ENCODE results near the gene RRM1.

RRM1 gene

GRCh38 chr11:4086575-4087353 is 7.8 kb upstream of the RRM1 start:
- H3K27ac ChIP-seq (ENCODE audit: low read depth, low read length): no peak overlapping the region
- H3K36me3 ChIP-seq (ENCODE audit: control insufficient read depth, insufficient read depth, low read length): peaks cover 23% of the 10 kb centered on the region

GRCh38 chr11:4087551-4087950 is 7.0 kb upstream of the RRM1 start:
- Histone ChIP-seq H3K4me1 (ENCODE audit: control insufficient read depth, insufficient read depth, low read length) (no peaks in the 10 kb centered on the region), H3K9ac (ENCODE audit: low read length) (no peak overlapping the region), H3K36me3 (ENCODE audit: control insufficient read depth, insufficient read depth, low read length) (peaks cover 18% of the 10 kb centered on the region), H3K27ac (ENCODE audit: low read depth, low read length) (no peak overlapping the region), H3K4me3 (ENCODE audit: low read length) (no peak overlapping the region), H3K27me3 (ENCODE audit: control insufficient read depth, insufficient read depth, low read length) (no peaks in the 10 kb centered on the region)

More at GRCh38 chr11:4086575-4087353, 7.8 kb upstream of the RRM1 start:
- H3K27me3 ChIP-seq (ENCODE audit: control insufficient read depth, insufficient read depth, low read length): no peaks in the 10 kb centered on the region
- no peak overlapping the region for H3K9ac ChIP-seq (ENCODE audit: low read length)
- no peak overlapping the region for H3K4me3 ChIP-seq (ENCODE audit: low read length)
- H3K4me1 ChIP-seq (ENCODE audit: control insufficient read depth, insufficient read depth, low read length): no peaks in the 10 kb centered on the region

GRCh38 chr11:4090258-4090657 is 4.3 kb upstream of the RRM1 start:
- Histone ChIP-seq H3K27ac (ENCODE audit: low read depth, low read length) (no peak overlapping the region), H3K27me3 (ENCODE audit: control insufficient read depth, insufficient read depth, low read length) (no peaks in the 10 kb centered on the region), H3K36me3 (ENCODE audit: control insufficient read depth, insufficient read depth, low read length) (peaks cover 10% of the 10 kb centered on the region), H3K4me3 (ENCODE audit: low read length) (no peak overlapping the region), H3K4me1 (ENCODE audit: control insufficient read depth, insufficient read depth, low read length) (no peaks in the 10 kb centered on the region), H3K9ac (ENCODE audit: low read length) (no peak overlapping the region)

GRCh38 chr11:4092026-4092425 is 2.6 kb upstream of the RRM1 start:
- Histone ChIP-seq H3K27ac (ENCODE audit: low read depth, low read length) (no peak overlapping the region), H3K4me1 (ENCODE audit: control insufficient read depth, insufficient read depth, low read length) (peaks cover 8% of the 10 kb centered on the region), H3K36me3 (ENCODE audit: control insufficient read depth, insufficient read depth, low read length) (peaks cover 5% of the 10 kb centered on the region), H3K4me3 (ENCODE audit: low read length) (no peak overlapping the region), H3K9ac (ENCODE audit: low read length) (no peak overlapping the region), H3K27me3 (ENCODE audit: control insufficient read depth, insufficient read depth, low read length) (no peaks in the 10 kb centered on the region)

- no peaks in the 10 kb centered on the region for H3K27me3 ChIP-seq (ENCODE audit: control insufficient read depth, insufficient read depth, low read length)
- peaks cover 2% of the 10 kb centered on the region for H3K36me3 ChIP-seq (ENCODE audit: control insufficient read depth, insufficient read depth, low read length)
- H3K9ac ChIP-seq (ENCODE audit: low read length): peak overlapping the region; percentile 66
- peaks cover 8% of the 10 kb centered on the region for H3K4me1 ChIP-seq (ENCODE audit: control insufficient read depth, insufficient read depth, low read length)
- H3K27ac ChIP-seq (ENCODE audit: low read depth, low read length): peak overlapping the region; percentile 86
- peak overlapping the region; percentile 85 for H3K4me3 ChIP-seq (ENCODE audit: low read length)
Measured at GRCh38 chr11:4093519-4094347, 866 bp upstream of the RRM1 start.

- peak overlapping the region; percentile 85 for H3K4me3 ChIP-seq (ENCODE audit: low read length)
- peaks cover 2% of the 10 kb centered on the region for H3K36me3 ChIP-seq (ENCODE audit: control insufficient read depth, insufficient read depth, low read length)
- H3K27ac ChIP-seq (ENCODE audit: low read depth, low read length): peak overlapping the region; percentile 86
Measured at GRCh38 chr11:4095509-4096230, 1.1 kb downstream of the RRM1 start.

GRCh38 chr11:4098026-4098621 is 3.5 kb downstream of the RRM1 start:
- Histone ChIP-seq H3K27me3 (ENCODE audit: control insufficient read depth, insufficient read depth, low read length) (no peaks in the 10 kb centered on the region), H3K4me3 (ENCODE audit: low read length) (no peak overlapping the region), H3K36me3 (ENCODE audit: control insufficient read depth, insufficient read depth, low read length) (no peaks in the 10 kb centered on the region), H3K4me1 (ENCODE audit: control insufficient read depth, insufficient read depth, low read length) (peaks cover 8% of the 10 kb centered on the region), H3K9ac (ENCODE audit: low read length) (no peak overlapping the region), H3K27ac (ENCODE audit: low read depth, low read length) (no peak overlapping the region)

More at GRCh38 chr11:4095509-4096230, 1.1 kb downstream of the RRM1 start:
- Histone ChIP-seq H3K4me1 (ENCODE audit: control insufficient read depth, insufficient read depth, low read length) (peaks cover 8% of the 10 kb centered on the region), H3K27me3 (ENCODE audit: control insufficient read depth, insufficient read depth, low read length) (no peaks in the 10 kb centered on the region), H3K9ac (ENCODE audit: low read length) (peak overlapping the region; percentile 66)

- no peak overlapping the region for H3K4me3 ChIP-seq (ENCODE audit: low read length)
- H3K4me1 ChIP-seq (ENCODE audit: control insufficient read depth, insufficient read depth, low read length): no peaks in the 10 kb centered on the region
- no peaks in the 10 kb centered on the region for H3K36me3 ChIP-seq (ENCODE audit: control insufficient read depth, insufficient read depth, low read length)
- H3K27me3 ChIP-seq (ENCODE audit: control insufficient read depth, insufficient read depth, low read length): no peaks in the 10 kb centered on the region
- no peak overlapping the region for H3K27ac ChIP-seq (ENCODE audit: low read depth, low read length)
- H3K9ac ChIP-seq (ENCODE audit: low read length): no peak overlapping the region
Measured at GRCh38 chr11:4102711-4103110, 8.1 kb downstream of the RRM1 start.

- Histone ChIP-seq H3K27ac (ENCODE audit: low read depth, low read length) (no peak overlapping the region), H3K36me3 (ENCODE audit: control insufficient read depth, insufficient read depth, low read length) (no peaks in the 10 kb centered on the region), H3K4me1 (ENCODE audit: control insufficient read depth, insufficient read depth, low read length) (no peaks in the 10 kb centered on the region), H3K9ac (ENCODE audit: low read length) (no peak overlapping the region), H3K4me3 (ENCODE audit: low read length) (no peak overlapping the region), H3K27me3 (ENCODE audit: control insufficient read depth, insufficient read depth, low read length) (no peaks in the 10 kb centered on the region)
Measured at GRCh38 chr11:4103269-4103668, 8.7 kb downstream of the RRM1 start.

- H3K4me1 ChIP-seq (ENCODE audit: control insufficient read depth, insufficient read depth, low read length): no peaks in the 10 kb centered on the region
- no peaks in the 10 kb centered on the region for H3K27me3 ChIP-seq (ENCODE audit: control insufficient read depth, insufficient read depth, low read length)
- H3K9ac ChIP-seq (ENCODE audit: low read length): no peak overlapping the region
- no peak overlapping the region for H3K27ac ChIP-seq (ENCODE audit: low read depth, low read length)
- no peaks in the 10 kb centered on the region for H3K36me3 ChIP-seq (ENCODE audit: control insufficient read depth, insufficient read depth, low read length)
- H3K4me3 ChIP-seq (ENCODE audit: low read length): no peak overlapping the region
Measured at GRCh38 chr11:4105916-4106315, 11.3 kb downstream of the RRM1 start.

- Histone ChIP-seq H3K4me1 (ENCODE audit: control insufficient read depth, insufficient read depth, low read length) (no peaks in the 10 kb centered on the region), H3K4me3 (ENCODE audit: low read length) (no peak overlapping the region), H3K27ac (ENCODE audit: low read depth, low read length) (no peak overlapping the region), H3K27me3 (ENCODE audit: control insufficient read depth, insufficient read depth, low read length) (no peaks in the 10 kb centered on the region), H3K9ac (ENCODE audit: low read length) (no peak overlapping the region), H3K36me3 (ENCODE audit: control insufficient read depth, insufficient read depth, low read length) (peaks cover 4% of the 10 kb centered on the region)
Measured at GRCh38 chr11:4111834-4112233, 17.2 kb downstream of the RRM1 start.

- Histone ChIP-seq H3K9ac (ENCODE audit: low read length) (no peak overlapping the region), H3K27ac (ENCODE audit: low read depth, low read length) (no peak overlapping the region), H3K36me3 (ENCODE audit: control insufficient read depth, insufficient read depth, low read length) (peaks cover 4% of the 10 kb centered on the region), H3K4me3 (ENCODE audit: low read length) (no peak overlapping the region), H3K27me3 (ENCODE audit: control insufficient read depth, insufficient read depth, low read length) (no peaks in the 10 kb centered on the region), H3K4me1 (ENCODE audit: control insufficient read depth, insufficient read depth, low read length) (no peaks in the 10 kb centered on the region)
Measured at GRCh38 chr11:4115128-4115527, 20.5 kb downstream of the RRM1 start.

Data from rectal smooth muscle tissue (tissue), 1 donor.